K562 (cell line): ENCODE data around the gene IGFBP4. TPM values are rescaled to one million over a fixed set of nuclear protein-coding genes. Genes with fewer than 3 reads are reported as not detected.

Experiments
- ATAC-seq: fragments of 200-7000 bp; cut with Tn5 transposase; 3 replicates; pipeline ENCODE4 v1.9.1; 2020; ENCODE audit warnings: moderate library complexity
- BruUV-seq: library from RNA; stranded (reverse); fragments of 400-500 nt; replicated peaks from 2 replicates; lab custom pipeline; 2021; lab: Mats Ljungman, UMichigan
- CTCF ChIA-PET: fragments of 300-600 bp; formaldehyde crosslinking; extraction: SDS; loops from one replicate; lab custom pipeline; 2021; ENCODE audit warnings: low intra/inter-chr PET ratio; lab: Yijun Ruan, JAX
- POLR2A ChIA-PET: fragments of 300-600, 350-650 bp; sonication (Branson Sonifier 250); formaldehyde crosslinking; extraction: SDS; loops from one replicate; lab custom pipeline; 2021; ENCODE audit warnings: antibody characterized with exemption, inconsistent platforms; lab: Yijun Ruan, JAX
- DNase-seq, 4 experiments: peaks; one replicate each; pipeline versions ENCODE4 v3.0.0 to v3.0.0-alpha.2; 2011 to 2018; ENCODE audit warnings: low spot score in 3 of 4, mixed read lengths in 3 of 4; ENCODE audit errors: extremely low read depth in 1 of 4
- FAIRE-seq: peaks from 2 replicates; lab custom pipeline; 2011; peaks lifted over from hg19 to GRCh38; lab: Jason Lieb, UNC
- H2AFZ ChIP-seq: 2 replicates; pipeline ENCODE4 v1.6.0; 2011; ENCODE audit warnings: low read depth, low read length, control low read depth, inconsistent platforms
- H3K27ac ChIP-seq: fragments of 200-600 bp; 3 replicates; pipeline ENCODE4 v1.8.0; 2011; ENCODE audit warnings: low read depth, mild to moderate bottlenecking, control low read depth, inconsistent platforms, low read length, moderate library complexity, mixed read lengths; ENCODE audit errors: extremely low read depth
- H3K27me3 ChIP-seq, 2 experiments: fragments of 300-600 bp in 1 of 2; 2 replicates in 1 of 2; 3 replicates in 1 of 2; pipeline versions ENCODE4 v1.6.0 to v1.8.0; 2011; ENCODE audit warnings: inconsistent platforms in 2 of 2, low read length in 2 of 2, mild to moderate bottlenecking in 1 of 2, mixed read lengths in 1 of 2, moderate library complexity in 1 of 2; ENCODE audit not compliant: control insufficient read depth in 2 of 2, insufficient read depth in 2 of 2
- H3K36me3 ChIP-seq: fragments of 300-600 bp; 3 replicates; pipeline ENCODE4 v1.8.0; 2011; ENCODE audit warnings: mild to moderate bottlenecking, low read length, inconsistent platforms; ENCODE audit not compliant: control insufficient read depth, insufficient read depth
- H3K4me1 ChIP-seq, 2 experiments: fragments of 200-600 bp in 1 of 2; replicated peaks in 1 of 2; 2 replicates in 1 of 2; 3 replicates in 1 of 2; pipeline versions ENCODE4 v1.5.1 to v1.8.0; 2011; ENCODE audit warnings: inconsistent platforms in 2 of 2, low read length in 2 of 2, mild to moderate bottlenecking in 1 of 2, mixed read lengths in 1 of 2, moderate library complexity in 1 of 2; ENCODE audit not compliant: control insufficient read depth in 2 of 2, insufficient read depth in 2 of 2
- H3K4me2 ChIP-seq: 2 replicates; pipeline ENCODE4 v1.6.1; 2011; ENCODE audit warnings: low read length, control low read depth, inconsistent platforms, mixed read lengths; ENCODE audit not compliant: insufficient read depth
- H3K4me3 ChIP-seq: fragments of 200-600 bp; sonication (generic), shearing (Covaris generic); 2 replicates; pipeline ENCODE4 v1.5.1; 2016; ENCODE audit warnings: control low read depth, inconsistent platforms
- H3K79me2 ChIP-seq: fragments of 200-600 bp; 3 replicates; pipeline ENCODE4 v1.8.0; 2011; ENCODE audit warnings: low read length, inconsistent platforms; ENCODE audit not compliant: control insufficient read depth, insufficient read depth
- H3K9ac ChIP-seq, 2 experiments: 2 replicates each; pipeline versions ENCODE4 v1.6.0 to v1.6.1; 2011; ENCODE audit warnings: low read depth in 2 of 2, low read length in 2 of 2, control low read depth in 1 of 2, inconsistent platforms in 1 of 2, mild to moderate bottlenecking in 1 of 2, mixed read lengths in 1 of 2; ENCODE audit not compliant: insufficient read depth in 1 of 2
- H3K9me1 ChIP-seq: one replicate; pipeline ENCODE4 v1.6.0; 2011; ENCODE audit warnings: inconsistent platforms, mild to moderate bottlenecking, low read length, moderate library complexity; ENCODE audit not compliant: control insufficient read depth, insufficient read depth
- H3K9me3 ChIP-seq: replicated peaks from 2 replicates; pipeline ENCODE4 v1.5.1; 2011; ENCODE audit warnings: low read depth, low read length, inconsistent platforms; ENCODE audit not compliant: control insufficient read depth, insufficient read depth
- H4K20me1 ChIP-seq: replicated peaks from 2 replicates; pipeline ENCODE4 v1.6.1; 2011; ENCODE audit warnings: low read length, inconsistent platforms, mixed read lengths; ENCODE audit not compliant: control insufficient read depth, insufficient read depth
- CBFB ChIP-seq: sonication (generic); formaldehyde crosslinking; IDR thresholded peaks from 2 replicates; pipeline ENCODE4 v1.4.0; 2020; ENCODE audit warnings: mild to moderate bottlenecking, missing genetic modification reagents
- DIDO1 ChIP-seq: fragments of 450-650 bp; IDR thresholded peaks from 2 replicates; pipeline ENCODE4 v1.6.1; 2016; ENCODE audit warnings: low read depth, missing biosample characterization, missing genetic modification characterization
- EHMT2 ChIP-seq: fragments of 450-650 bp; IDR thresholded peaks from 2 replicates; pipeline ENCODE4 v1.6.1; 2018; ENCODE audit warnings: antibody characterized with exemption
- FOXJ2 ChIP-seq: fragments of 200-800 bp; sonication (Bioruptor generic); IDR thresholded peaks from 2 replicates; pipeline ENCODE4 v1.6.1; 2016; ENCODE audit warnings: missing genetic modification characterization, missing compliant biosample characterization
- HEY1 ChIP-seq: fragments of 250-450 bp; sonication (Bioruptor Pico); IDR thresholded peaks from 2 replicates; pipeline ENCODE4 v1.5.0; 2020; ENCODE audit warnings: mild to moderate bottlenecking, moderate library complexity, borderline replicate concordance
- HIVEP1 ChIP-seq: fragments of 250-450 bp; sonication (Bioruptor Pico); IDR thresholded peaks from 2 replicates; pipeline ENCODE4 v1.4.0; 2020; ENCODE audit warnings: mild to moderate bottlenecking
- RB1 ChIP-seq: fragments of 450-650 bp; IDR thresholded peaks from 2 replicates; pipeline ENCODE4 v1.6.1; 2017; ENCODE audit warnings: low read depth, mild to moderate bottlenecking
- SP1 ChIP-seq: sonication (generic); formaldehyde crosslinking; IDR thresholded peaks from 2 replicates; pipeline ENCODE4 v1.8.1; 2022; ENCODE audit warnings: mild to moderate bottlenecking, missing genetic modification reagents
- ZNF668 ChIP-seq: fragments of 250-450 bp; sonication (Bioruptor Pico); IDR thresholded peaks from 2 replicates; pipeline ENCODE4 v1.8.0; 2022; ENCODE audit warnings: mild to moderate bottlenecking, inconsistent platforms
- ZNF695 ChIP-seq: fragments of 450-650 bp; formaldehyde crosslinking; IDR thresholded peaks from 2 replicates; pipeline ENCODE4 v1.4.0; 2020; ENCODE audit warnings: mild to moderate bottlenecking, moderate library complexity
- ZNF696 ChIP-seq: fragments of 250-450 bp; sonication (Bioruptor Pico); conservative IDR thresholded peaks from 2 replicates; pipeline ENCODE4 v1.4.0; 2020; ENCODE audit warnings: mild to moderate bottlenecking, moderate library complexity
- ZSCAN32 ChIP-seq: fragments of 450-650 bp; formaldehyde crosslinking; IDR thresholded peaks from 2 replicates; pipeline ENCODE4 v1.4.0; 2020; ENCODE audit warnings: mild to moderate bottlenecking, moderate library complexity
- WGBS: fragments of 100-300 bp; shearing (Covaris generic); methylation state at CpG from one replicate; pipeline ENCODE4 v1.1.6; 2016; ENCODE audit warnings: low coverage, mixed read lengths; ENCODE audit not compliant: insufficient coverage; ENCODE audit errors: missing lambda C conversion rate; 5-methylcytosine and 5-hydroxymethylcytosine counted together
- in situ Hi-C: fragments of 300-500 bp; cut with MboI; formaldehyde crosslinking; loops from 4 replicates; pipeline ENCODE4 v1.15.0; 2018; ENCODE audit warnings: inconsistent platforms, mixed read lengths
- intact Hi-C: fragments of 100-400 bp; cut with micrococcal nuclease; formaldehyde crosslinking; loops from 2 replicates; pipeline ENCODE4 v1.14.2; 2022
- polyA plus RNA-seq, 8 experiments: library from polyadenylated mRNA; depleted of rRNA in 4 of 8; stranded (reverse) in 5 of 8; unstranded in 3 of 8; fragments of >200 nt; fragmentation: Nextera tagmentation in 2 of 8; fragmentation: Illumina TruSeq in 1 of 8; extraction: Ambion mirVana in 2 of 8; extraction: Trizol in 1 of 8; gene quantifications; 2 replicates each; pipeline versions ENCODE4 v1.2.1 to v1.2.3, GENCODE V29; 2011 to 2014; ENCODE audit warnings: inconsistent platforms in 1 of 8, missing spikeins in 1 of 8
- total RNA-seq, 7 experiments: library from RNA; depleted of rRNA in 6 of 7; stranded (reverse); fragments of >200 nt in 6 of 7; fragmentation: Illumina TruSeq in 2 of 7; extraction: Trizol in 2 of 7; gene quantifications; 2 replicates each; pipeline versions ENCODE4 v1.2.1 to v1.2.3, GENCODE V29; 2011 to 2021; ENCODE audit warnings: low replicate concordance in 1 of 7
- TF ChIP-seq, protein P1 (sequence below): fragments of 450-650 bp; IDR thresholded peaks from 2 replicates; pipeline ENCODE4 v1.6.1; 2018; ENCODE audit not compliant: partially characterized antibody
- TF ChIP-seq, protein P2 (sequence below): fragments of 450-650 bp; formaldehyde crosslinking; IDR thresholded peaks from 2 replicates; pipeline ENCODE4 v1.4.0; 2020; ENCODE audit warnings: mild to moderate bottlenecking, moderate library complexity
- TF ChIP-seq, protein P3 (sequence below), 2 experiments: fragments of 450-650 bp; IDR thresholded peaks; 2 replicates each; pipeline ENCODE4 v1.6.1; 2016

Gene IGFBP4
- total and polyA plus RNA-seq, 9 of the 15 experiments (the other 6 are each of a cell fraction or from before 2014, with no cell fraction given), result 8.8 to 99.8 (median 18.6) TPM

DNA sequence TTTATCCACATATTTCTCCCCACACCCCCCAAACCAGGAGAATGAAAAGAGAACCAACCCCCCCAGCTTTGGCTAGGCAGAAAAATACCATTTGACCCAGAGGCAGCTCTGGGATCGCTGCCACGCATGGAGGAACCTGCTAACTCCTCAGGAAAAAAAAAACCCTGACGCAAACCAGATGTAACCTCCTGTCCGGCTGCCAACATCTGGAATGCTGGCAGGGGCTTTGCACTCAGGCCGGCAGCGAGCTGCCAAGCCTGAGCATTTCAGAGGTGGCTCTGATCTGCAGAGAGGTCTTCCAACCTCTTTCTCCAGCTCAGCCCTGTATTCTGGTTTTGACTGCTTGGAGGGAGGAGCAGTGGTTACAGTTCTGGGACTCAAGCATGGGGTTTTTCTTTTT, 8.2 kb downstream of the IGFBP4 start:
- DNase-seq (no peak), ATAC-seq (no peak), FAIRE-seq (no peak)
- intact Hi-C loops, result no loop called here
- H4K20me1 ChIP-seq, result no peaks in the 10 kb centered on the region
- H3K4me3 ChIP-seq, result no peak overlapping the region
- peaks cover 5 to 12% of the 10 kb centered on the region in 2 experiments; a peak in 3 of 5 replicates for H3K4me1 ChIP-seq
- H3K9me1 ChIP-seq, result no peaks in the 10 kb centered on the region
- no peak overlapping the region for H2AFZ ChIP-seq
- no peak overlapping the region for H3K9ac ChIP-seq
- in situ Hi-C loops, result no loop called here
- H3K9me3 ChIP-seq, result no peaks in the 10 kb centered on the region
- H3K27ac ChIP-seq, result no peak overlapping the region
- BruUV-seq, result no TSS peak
- peaks cover 4% of the 10 kb centered on the region; the same call in 2 of the 3 replicates for H3K79me2 ChIP-seq
- ChIA-PET CTCF (no interaction called here), POLR2A (interaction anchor here (0.6 to 1.0 kb wide), 2 partner anchors 9 to 43 kb away, joined by 3 to 5 read pairs; no protein-coding TSS in a partner anchor)
- no peak overlapping the region for H3K4me2 ChIP-seq
- 72% methylated on average over 6 of the region's 6 CpGs for WGBS
- H3K27me3 ChIP-seq, result no peaks in the 10 kb centered on the region
- H3K36me3 ChIP-seq, result peaks cover 29% of the 10 kb centered on the region; the same call in 2 of the 3 replicates
- no peak for TF ChIP-seq ZNF696
- TF ChIP-seq HIVEP1, result no peak
- TF ChIP-seq ZNF695 (CRISPR knock-in tag), result no peak
- TF ChIP-seq, protein P1, sequence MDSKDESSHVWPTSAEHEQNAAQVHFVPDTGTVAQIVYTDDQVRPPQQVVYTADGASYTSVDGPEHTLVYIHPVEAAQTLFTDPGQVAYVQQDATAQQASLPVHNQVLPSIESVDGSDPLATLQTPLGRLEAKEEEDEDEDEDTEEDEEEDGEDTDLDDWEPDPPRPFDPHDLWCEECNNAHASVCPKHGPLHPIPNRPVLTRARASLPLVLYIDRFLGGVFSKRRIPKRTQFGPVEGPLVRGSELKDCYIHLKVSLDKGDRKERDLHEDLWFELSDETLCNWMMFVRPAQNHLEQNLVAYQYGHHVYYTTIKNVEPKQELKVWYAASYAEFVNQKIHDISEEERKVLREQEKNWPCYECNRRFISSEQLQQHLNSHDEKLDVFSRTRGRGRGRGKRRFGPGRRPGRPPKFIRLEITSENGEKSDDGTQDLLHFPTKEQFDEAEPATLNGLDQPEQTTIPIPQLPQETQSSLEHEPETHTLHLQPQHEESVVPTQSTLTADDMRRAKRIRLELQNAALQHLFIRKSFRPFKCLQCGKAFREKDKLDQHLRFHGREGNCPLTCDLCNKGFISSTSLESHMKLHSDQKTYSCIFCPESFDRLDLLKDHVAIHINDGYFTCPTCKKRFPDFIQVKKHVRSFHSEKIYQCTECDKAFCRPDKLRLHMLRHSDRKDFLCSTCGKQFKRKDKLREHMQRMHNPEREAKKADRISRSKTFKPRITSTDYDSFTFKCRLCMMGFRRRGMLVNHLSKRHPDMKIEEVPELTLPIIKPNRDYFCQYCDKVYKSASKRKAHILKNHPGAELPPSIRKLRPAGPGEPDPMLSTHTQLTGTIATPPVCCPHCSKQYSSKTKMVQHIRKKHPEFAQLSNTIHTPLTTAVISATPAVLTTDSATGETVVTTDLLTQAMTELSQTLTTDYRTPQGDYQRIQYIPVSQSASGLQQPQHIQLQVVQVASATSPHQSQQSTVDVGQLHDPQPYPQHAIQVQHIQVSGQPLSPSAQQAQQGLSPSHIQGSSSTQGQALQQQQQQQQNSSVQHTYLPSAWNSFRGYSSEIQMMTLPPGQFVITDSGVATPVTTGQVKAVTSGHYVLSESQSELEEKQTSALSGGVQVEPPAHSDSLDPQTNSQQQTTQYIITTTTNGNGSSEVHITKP, result no peak
- TF ChIP-seq, protein P2, sequence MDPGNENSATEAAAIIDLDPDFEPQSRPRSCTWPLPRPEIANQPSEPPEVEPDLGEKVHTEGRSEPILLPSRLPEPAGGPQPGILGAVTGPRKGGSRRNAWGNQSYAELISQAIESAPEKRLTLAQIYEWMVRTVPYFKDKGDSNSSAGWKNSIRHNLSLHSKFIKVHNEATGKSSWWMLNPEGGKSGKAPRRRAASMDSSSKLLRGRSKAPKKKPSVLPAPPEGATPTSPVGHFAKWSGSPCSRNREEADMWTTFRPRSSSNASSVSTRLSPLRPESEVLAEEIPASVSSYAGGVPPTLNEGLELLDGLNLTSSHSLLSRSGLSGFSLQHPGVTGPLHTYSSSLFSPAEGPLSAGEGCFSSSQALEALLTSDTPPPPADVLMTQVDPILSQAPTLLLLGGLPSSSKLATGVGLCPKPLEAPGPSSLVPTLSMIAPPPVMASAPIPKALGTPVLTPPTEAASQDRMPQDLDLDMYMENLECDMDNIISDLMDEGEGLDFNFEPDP (CRISPR knock-in tag), result no peak
- no peak for TF ChIP-seq ZNF668 (CRISPR knock-in tag)
- TF ChIP-seq FOXJ2 (tag), result no peak
- no peak for TF ChIP-seq ZSCAN32 (CRISPR knock-in tag)
- no peak for TF ChIP-seq RB1
- no peak for TF ChIP-seq SP1 (CRISPR knock-in tag)
- TF ChIP-seq HEY1 (CRISPR knock-in tag), result no peak
- no peak for TF ChIP-seq DIDO1 (tag)
- TF ChIP-seq CBFB (CRISPR knock-in tag), result no peak
- TF ChIP-seq, protein P3, sequence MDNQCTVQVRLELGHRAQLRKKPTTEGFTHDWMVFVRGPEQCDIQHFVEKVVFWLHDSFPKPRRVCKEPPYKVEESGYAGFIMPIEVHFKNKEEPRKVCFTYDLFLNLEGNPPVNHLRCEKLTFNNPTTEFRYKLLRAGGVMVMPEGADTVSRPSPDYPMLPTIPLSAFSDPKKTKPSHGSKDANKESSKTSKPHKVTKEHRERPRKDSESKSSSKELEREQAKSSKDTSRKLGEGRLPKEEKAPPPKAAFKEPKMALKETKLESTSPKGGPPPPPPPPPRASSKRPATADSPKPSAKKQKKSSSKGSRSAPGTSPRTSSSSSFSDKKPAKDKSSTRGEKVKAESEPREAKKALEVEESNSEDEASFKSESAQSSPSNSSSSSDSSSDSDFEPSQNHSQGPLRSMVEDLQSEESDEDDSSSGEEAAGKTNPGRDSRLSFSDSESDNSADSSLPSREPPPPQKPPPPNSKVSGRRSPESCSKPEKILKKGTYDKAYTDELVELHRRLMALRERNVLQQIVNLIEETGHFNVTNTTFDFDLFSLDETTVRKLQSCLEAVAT (IDR thresholded peaks at IDR 0.05), result no peak
- no peak for TF ChIP-seq EHMT2
